K562 (cell line): Measurements from ENCODE around the gene RBM12. TPM values are rescaled to one million over a fixed set of nuclear protein-coding genes. Genes with fewer than 3 reads are reported as not detected.
A peak's percentile ranks its signal among the peaks of the same experiment; 100 is the strongest.

Experiments
- FOXA1 ChIP-seq: fragments of 450-650 bp; IDR thresholded peaks from 2 replicates; pipeline ENCODE4 v1.6.1; 2016; ENCODE audit warnings: mild to moderate bottlenecking, borderline replicate concordance
- HDAC8 ChIP-seq: fragments of 450-650 bp; IDR thresholded peaks from 2 replicates; pipeline ENCODE4 v1.6.1; 2016; ENCODE audit warnings: mild to moderate bottlenecking, missing genetic modification characterization, moderate library complexity, missing compliant biosample characterization
- KDM5B ChIP-seq: fragments of 200-600 bp; sonication (generic); IDR thresholded peaks from 2 replicates; pipeline ENCODE4 v1.6.1; 2012; ENCODE audit warnings: low read depth, mild to moderate bottlenecking, moderate library complexity, low read length, control low read depth, inconsistent platforms; ENCODE audit not compliant: insufficient replicate concordance
- polyA plus RNA-seq, 8 experiments: library from polyadenylated mRNA; depleted of rRNA in 4 of 8; stranded (reverse) in 5 of 8; unstranded in 3 of 8; fragments of >200 nt; fragmentation: Nextera tagmentation in 2 of 8; fragmentation: Illumina TruSeq in 1 of 8; extraction: Ambion mirVana in 2 of 8; extraction: Trizol in 1 of 8; gene quantifications; 2 replicates each; pipeline versions ENCODE4 v1.2.1 to v1.2.3, GENCODE V29; 2011 to 2014; ENCODE audit warnings: inconsistent platforms in 1 of 8, missing spikeins in 1 of 8
- total RNA-seq, 7 experiments: library from RNA; depleted of rRNA in 6 of 7; stranded (reverse); fragments of >200 nt in 6 of 7; fragmentation: Illumina TruSeq in 2 of 7; extraction: Trizol in 2 of 7; gene quantifications; 2 replicates each; pipeline versions ENCODE4 v1.2.1 to v1.2.3, GENCODE V29; 2011 to 2021; ENCODE audit warnings: low replicate concordance in 1 of 7
- TF ChIP-seq, protein P1 (sequence below): sonication (generic); formaldehyde crosslinking; IDR thresholded peaks from 2 replicates; pipeline ENCODE4 v1.8.0; 2023; ENCODE audit warnings: mild to moderate bottlenecking, missing genetic modification reagents
- TF ChIP-seq, protein P2 (sequence below): sonication (generic); formaldehyde crosslinking; IDR thresholded peaks from 2 replicates; pipeline ENCODE4 v1.8.0; 2022; ENCODE audit warnings: mild to moderate bottlenecking, missing genetic modification reagents
- TF ChIP-seq, protein P3 (sequence below), 2 experiments: fragments of 450-650 bp; formaldehyde crosslinking in 1 of 2; IDR thresholded peaks; 2 replicates each; pipeline versions ENCODE4 v1.4.0 to v1.6.1; 2014 to 2020; ENCODE audit warnings: mild to moderate bottlenecking in 2 of 2, borderline replicate concordance in 1 of 2, low read depth in 1 of 2
- TF ChIP-seq, protein P4 (sequence below): fragments of 250-450 bp; sonication (Bioruptor Pico); IDR thresholded peaks from 2 replicates; pipeline ENCODE4 v1.5.0; 2022; ENCODE audit warnings: mild to moderate bottlenecking
- TF ChIP-seq, protein P5 (sequence below): fragments of 450-650 bp; IDR thresholded peaks from 2 replicates; pipeline ENCODE4 v1.6.1; 2016; ENCODE audit warnings: borderline replicate concordance

The RBM12 gene
- total and polyA plus RNA-seq, 9 of the 15 experiments (the other 6 are each of a cell fraction or from before 2014, with no cell fraction given) = 5.0 to 162 (median 73.3) TPM

DNA sequence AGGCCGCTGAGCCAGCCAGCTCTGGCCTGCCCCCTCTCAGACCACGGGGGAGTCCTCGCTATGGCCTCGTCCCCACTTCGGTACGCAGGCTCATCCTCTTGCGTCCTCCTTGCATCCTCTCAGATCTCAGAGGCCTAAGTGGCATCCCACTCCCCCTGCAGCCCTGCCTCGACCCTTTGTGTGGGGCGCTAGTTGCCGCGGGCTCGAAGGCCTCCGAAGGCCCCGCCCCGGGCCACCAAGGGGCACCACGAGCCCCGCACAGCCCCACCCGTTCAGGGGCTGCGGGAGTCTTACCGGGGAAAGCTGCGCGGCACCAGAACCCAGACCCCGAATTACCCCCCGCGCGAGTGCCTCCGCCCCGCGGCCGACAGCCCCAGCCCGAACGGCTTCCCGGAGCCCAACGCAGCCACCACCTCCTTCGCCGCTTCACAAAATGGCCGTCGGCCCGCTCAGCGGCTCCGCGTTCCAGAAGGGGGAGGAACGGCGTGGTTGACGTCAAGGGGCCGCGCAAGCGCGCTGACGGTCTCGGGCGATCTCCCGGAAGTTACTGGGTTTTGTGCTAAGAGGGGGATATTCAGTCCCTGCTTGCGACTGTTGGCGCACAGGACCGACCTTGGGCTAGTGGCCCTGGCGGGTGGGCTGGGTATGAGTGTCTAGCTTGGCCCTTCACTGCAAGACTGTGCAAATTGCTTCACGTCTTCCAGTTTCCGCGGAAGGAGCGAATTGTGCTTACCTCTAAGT, at the start of gene RBM12, which contains the start of gene CPNE1 (continued):
- TF ChIP-seq, protein P1, sequence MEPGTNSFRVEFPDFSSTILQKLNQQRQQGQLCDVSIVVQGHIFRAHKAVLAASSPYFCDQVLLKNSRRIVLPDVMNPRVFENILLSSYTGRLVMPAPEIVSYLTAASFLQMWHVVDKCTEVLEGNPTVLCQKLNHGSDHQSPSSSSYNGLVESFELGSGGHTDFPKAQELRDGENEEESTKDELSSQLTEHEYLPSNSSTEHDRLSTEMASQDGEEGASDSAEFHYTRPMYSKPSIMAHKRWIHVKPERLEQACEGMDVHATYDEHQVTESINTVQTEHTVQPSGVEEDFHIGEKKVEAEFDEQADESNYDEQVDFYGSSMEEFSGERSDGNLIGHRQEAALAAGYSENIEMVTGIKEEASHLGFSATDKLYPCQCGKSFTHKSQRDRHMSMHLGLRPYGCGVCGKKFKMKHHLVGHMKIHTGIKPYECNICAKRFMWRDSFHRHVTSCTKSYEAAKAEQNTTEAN (CRISPR knock-in tag) = peak; percentile 28; the same call in 1 of the 2 replicates
- TF ChIP-seq, protein P2, sequence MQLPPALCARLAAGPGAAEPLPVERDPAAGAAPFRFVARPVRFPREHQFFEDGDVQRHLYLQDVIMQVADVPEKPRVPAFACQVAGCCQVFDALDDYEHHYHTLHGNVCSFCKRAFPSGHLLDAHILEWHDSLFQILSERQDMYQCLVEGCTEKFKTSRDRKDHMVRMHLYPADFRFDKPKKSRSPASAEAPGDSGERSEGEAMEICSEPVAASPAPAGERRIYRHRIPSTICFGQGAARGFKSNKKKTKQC (CRISPR knock-in tag) = peak; percentile 55; the same call in 1 of the 2 replicates
- no peak for TF ChIP-seq FOXA1
- TF ChIP-seq, protein P3, sequence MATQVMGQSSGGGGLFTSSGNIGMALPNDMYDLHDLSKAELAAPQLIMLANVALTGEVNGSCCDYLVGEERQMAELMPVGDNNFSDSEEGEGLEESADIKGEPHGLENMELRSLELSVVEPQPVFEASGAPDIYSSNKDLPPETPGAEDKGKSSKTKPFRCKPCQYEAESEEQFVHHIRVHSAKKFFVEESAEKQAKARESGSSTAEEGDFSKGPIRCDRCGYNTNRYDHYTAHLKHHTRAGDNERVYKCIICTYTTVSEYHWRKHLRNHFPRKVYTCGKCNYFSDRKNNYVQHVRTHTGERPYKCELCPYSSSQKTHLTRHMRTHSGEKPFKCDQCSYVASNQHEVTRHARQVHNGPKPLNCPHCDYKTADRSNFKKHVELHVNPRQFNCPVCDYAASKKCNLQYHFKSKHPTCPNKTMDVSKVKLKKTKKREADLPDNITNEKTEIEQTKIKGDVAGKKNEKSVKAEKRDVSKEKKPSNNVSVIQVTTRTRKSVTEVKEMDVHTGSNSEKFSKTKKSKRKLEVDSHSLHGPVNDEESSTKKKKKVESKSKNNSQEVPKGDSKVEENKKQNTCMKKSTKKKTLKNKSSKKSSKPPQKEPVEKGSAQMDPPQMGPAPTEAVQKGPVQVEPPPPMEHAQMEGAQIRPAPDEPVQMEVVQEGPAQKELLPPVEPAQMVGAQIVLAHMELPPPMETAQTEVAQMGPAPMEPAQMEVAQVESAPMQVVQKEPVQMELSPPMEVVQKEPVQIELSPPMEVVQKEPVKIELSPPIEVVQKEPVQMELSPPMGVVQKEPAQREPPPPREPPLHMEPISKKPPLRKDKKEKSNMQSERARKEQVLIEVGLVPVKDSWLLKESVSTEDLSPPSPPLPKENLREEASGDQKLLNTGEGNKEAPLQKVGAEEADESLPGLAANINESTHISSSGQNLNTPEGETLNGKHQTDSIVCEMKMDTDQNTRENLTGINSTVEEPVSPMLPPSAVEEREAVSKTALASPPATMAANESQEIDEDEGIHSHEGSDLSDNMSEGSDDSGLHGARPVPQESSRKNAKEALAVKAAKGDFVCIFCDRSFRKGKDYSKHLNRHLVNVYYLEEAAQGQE (IDR thresholded peaks at IDR 0.05; ENCODE audit: borderline replicate concordance) = no peak
- TF ChIP-seq, protein P3 (CRISPR knock-in tag; IDR thresholded peaks at IDR 0.05; ENCODE audit: low read depth) = peak; percentile 64; the same call in 1 of the 2 replicates
- TF ChIP-seq HDAC8 (tag) = 0 out of 2 replicates have a peak, but pooled peaks have one; percentile 75
- TF ChIP-seq, protein P4, sequence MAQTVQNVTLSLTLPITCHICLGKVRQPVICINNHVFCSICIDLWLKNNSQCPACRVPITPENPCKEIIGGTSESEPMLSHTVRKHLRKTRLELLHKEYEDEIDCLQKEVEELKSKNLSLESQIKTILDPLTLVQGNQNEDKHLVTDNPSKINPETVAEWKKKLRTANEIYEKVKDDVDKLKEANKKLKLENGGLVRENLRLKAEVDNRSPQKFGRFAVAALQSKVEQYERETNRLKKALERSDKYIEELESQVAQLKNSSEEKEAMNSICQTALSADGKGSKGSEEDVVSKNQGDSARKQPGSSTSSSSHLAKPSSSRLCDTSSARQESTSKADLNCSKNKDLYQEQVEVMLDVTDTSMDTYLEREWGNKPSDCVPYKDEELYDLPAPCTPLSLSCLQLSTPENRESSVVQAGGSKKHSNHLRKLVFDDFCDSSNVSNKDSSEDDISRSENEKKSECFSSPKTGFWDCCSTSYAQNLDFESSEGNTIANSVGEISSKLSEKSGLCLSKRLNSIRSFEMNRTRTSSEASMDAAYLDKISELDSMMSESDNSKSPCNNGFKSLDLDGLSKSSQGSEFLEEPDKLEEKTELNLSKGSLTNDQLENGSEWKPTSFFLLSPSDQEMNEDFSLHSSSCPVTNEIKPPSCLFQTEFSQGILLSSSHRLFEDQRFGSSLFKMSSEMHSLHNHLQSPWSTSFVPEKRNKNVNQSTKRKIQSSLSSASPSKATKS (CRISPR knock-in tag) = no peak
- peak; percentile 96 for TF ChIP-seq KDM5B
- TF ChIP-seq, protein P5, sequence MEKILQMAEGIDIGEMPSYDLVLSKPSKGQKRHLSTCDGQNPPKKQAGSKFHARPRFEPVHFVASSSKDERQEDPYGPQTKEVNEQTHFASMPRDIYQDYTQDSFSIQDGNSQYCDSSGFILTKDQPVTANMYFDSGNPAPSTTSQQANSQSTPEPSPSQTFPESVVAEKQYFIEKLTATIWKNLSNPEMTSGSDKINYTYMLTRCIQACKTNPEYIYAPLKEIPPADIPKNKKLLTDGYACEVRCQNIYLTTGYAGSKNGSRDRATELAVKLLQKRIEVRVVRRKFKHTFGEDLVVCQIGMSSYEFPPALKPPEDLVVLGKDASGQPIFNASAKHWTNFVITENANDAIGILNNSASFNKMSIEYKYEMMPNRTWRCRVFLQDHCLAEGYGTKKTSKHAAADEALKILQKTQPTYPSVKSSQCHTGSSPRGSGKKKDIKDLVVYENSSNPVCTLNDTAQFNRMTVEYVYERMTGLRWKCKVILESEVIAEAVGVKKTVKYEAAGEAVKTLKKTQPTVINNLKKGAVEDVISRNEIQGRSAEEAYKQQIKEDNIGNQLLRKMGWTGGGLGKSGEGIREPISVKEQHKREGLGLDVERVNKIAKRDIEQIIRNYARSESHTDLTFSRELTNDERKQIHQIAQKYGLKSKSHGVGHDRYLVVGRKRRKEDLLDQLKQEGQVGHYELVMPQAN = 0 out of 2 replicates have a peak, but pooled peaks have one; percentile 18
